Stimulated activated CD4-positive, alpha-beta T cell treated with anti-CD3 and anti-CD28 coated beads, Interleukin-1b, Interleukin-23, amount 100 ng/mL, for 48 hours (primary cell): ENCODE data around the gene CEND1.
A peak's percentile ranks its signal among the peaks of the same experiment; 100 is the strongest.

Experiments
- DNase-seq: peaks from one replicate; pipeline ENCODE4 v3.0.0-alpha.2; 2020

Gene CEND1

DNA sequence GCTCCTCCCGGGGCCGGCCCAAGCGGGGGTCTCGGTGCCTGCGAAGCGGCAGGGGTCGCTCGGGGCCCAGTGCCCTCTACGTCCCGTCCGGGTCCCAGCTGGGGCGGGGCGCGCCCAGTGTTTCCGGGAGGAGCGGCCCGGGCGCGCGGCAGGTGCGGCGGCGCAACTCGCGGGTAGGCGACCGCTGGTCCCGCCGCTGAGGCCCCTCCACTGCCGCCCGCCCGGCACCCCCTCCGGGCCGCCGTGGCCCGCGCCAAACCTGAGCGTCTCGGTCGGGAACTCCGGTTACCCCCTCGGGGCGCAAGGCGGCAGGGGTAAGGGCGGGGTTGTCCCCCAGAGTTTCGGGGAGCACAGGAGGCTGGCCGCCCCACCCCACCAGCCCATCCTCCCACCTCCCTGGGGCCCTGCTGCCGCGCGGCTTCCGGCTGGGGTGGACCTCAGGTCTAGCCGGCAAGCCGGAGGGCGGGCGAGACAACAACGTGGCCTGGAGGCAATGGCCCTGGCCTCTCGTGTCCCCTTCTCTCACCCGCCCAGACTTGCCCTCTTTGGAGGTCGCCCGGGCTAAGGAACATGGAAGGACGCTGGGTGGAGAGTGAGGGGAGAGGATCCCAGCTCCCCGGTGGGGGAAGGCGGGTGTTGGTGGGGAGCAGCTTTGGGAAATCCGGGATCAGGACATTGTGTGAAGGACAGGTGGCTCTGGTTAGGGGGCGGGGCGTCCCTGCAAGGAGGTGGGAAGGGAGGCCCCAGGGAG lies 37.4 kb upstream of the CEND1 start:
- DNase-seq = no peak

DNA sequence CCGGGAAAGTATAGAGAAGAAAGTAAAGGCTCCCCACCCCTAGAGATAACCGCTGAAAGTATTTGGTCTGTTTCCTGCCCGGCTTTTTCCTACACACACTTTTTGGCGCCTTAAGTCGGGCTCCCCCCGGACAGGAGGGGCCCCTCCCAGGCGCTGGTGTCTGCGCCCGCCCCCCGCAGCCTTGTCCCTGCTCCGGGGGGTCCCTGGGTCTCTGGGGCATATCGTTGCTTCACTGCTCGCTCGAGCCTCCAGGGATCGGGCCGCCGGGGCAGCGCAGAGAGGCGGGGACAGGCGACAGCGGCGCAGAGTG lies 36.9 kb upstream of the CEND1 start:
- no peak for DNase-seq

DNA sequence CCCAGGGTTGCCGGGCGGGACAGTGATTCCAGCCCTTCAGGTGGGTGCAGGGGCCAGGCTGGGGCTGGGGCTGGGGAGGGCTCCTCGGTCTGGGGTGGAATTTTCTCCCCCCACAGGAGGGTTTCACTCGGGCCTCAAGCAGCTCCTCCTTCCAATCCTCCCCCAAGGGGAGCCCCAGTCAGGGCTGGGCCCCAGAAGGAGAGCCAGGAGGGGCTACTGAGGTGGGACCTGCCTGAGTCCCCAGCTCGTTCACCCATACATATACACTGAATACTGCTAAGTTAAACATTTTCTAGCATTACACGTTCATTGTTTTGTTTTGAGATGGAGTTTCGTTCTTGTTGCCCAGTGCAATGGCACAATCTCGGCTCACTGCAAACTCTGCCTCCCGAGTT lies 36.3 kb upstream of the CEND1 start:
- DNase-seq = no peak

DNA sequence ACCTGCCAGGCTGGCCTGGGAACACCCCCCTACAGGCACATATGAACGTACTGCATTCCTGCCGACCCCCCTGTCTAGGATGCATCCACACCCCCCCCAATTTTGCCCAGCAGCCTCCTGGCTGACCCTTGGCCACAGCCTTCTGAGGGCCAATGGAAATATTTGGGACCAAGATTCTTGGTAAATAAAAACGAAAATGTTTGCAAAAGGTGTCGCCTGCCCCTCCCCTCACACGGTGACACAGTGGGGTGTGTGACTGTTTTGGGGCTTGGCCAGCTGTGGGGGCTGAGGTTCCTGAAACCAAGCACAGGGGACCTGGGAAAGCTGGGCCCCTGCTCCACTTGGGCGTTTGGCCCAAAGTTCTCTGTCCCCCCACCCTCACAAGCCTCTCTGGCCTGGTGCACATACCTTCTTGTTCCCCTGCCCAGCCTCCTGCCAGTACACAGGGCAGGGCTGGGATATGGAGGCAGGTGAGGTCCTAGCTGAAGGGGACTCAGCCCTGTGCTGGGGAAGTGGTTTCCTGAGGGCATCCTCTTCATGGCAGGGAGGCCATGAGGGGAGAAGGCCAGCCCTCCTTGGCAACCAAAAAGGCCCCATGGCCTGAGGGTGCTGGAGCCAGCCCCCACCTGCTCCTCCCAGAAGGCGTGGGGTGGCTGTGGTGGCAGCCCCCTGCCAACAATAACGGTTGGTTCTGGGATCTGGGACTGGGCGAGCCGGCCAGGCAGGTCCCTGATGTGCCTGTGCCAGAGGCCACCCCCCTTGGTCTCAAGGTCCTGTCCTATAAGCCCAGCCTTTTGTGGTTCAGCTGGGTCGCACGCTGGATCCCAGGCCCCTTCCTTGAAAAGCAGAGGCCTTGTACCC lies 35.7 kb upstream of the CEND1 start:
- no peak for DNase-seq

DNA sequence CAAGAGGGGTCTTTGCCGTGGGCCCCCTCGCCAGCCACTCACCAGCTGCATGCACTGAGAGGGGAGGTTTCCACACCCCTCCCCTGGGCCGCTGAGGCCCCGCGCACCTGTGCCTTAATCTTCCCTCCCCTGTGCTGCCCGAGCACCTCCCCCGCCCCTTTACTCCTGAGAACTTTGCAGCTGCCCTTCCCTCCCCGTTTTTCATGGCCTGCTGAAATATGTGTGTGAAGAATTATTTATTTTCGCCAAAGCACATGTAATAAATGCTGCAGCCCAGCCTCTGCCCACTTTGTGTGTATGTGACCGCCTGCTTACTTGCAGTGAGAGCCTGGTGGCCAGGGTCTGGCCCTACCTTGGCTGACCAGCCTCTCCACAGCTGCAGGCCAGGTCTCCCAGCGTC lies 35.1 kb upstream of the CEND1 start:
- no peak for DNase-seq

DNA sequence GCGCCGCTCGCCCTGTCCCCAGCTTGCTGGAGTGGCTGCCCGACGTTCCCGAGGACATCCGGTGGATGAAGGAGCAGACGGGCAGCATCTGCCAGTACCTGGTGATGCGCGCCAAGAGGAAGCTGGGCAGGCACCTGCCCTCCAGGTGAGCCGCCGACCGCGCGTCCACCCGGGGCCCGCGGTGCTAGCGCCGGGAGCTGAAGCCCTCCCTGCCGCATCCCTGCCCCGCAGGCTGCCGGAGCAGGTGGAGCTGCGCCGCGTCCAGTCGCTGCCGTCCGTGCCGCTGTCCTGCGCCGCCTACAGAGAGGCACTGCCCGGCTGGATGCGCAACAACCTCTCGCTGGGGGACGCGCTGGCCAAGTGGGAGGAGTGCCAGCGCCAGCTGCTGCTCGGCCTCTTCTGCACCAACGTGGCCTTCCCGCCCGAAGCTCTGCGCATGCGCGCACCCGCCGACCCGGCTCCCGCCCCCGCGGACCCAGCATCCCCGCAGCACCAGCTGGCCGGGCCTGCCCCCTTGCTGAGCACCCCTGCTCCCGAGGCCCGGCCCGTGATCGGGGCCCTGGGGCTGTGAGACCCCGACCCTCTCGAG lies 34.5 kb upstream of the CEND1 start:
- DNase-seq = no peak

DNA sequence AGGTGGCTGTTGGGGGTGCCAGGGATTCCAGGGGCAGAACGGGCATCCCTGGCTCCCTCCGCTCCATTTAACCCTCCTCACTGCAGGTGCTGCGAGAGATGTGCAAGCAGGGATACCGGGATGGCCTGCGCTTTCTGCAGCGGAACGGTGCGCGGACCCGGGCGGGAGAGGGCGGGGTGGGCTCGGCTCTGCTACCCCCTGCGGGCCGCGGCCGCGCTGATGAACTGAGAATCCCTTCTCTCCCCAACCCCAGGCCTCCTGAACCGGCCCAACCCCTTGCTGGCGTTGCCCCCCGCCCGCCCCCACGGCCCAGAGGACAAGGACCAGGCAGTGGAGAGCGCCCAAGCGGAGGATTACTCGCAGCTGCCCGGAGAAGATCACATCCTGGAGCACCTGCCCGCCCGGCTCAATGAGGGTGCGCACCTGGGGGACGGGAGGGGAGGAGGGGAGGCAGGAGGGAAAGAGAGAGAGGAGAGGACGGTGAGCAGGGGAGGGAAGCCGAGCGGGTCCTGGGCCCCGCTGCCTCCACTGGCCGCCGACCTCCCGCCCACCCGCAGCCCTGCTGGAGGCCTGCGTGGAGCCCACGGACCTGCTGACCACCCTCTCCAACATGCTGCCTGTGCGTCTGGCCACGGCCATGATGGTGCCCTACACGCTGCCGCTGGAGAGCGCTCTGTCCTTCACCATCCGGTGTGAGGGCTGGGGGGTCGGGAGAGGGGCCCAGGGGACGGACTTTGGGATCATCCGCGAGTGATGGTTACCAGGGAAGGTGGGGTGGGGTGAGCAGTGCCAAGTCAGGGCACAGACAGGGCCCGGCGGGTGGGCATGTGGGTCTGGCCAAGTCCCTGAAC lies 33.8 kb upstream of the CEND1 start:
- DNase-seq = no peak

DNA sequence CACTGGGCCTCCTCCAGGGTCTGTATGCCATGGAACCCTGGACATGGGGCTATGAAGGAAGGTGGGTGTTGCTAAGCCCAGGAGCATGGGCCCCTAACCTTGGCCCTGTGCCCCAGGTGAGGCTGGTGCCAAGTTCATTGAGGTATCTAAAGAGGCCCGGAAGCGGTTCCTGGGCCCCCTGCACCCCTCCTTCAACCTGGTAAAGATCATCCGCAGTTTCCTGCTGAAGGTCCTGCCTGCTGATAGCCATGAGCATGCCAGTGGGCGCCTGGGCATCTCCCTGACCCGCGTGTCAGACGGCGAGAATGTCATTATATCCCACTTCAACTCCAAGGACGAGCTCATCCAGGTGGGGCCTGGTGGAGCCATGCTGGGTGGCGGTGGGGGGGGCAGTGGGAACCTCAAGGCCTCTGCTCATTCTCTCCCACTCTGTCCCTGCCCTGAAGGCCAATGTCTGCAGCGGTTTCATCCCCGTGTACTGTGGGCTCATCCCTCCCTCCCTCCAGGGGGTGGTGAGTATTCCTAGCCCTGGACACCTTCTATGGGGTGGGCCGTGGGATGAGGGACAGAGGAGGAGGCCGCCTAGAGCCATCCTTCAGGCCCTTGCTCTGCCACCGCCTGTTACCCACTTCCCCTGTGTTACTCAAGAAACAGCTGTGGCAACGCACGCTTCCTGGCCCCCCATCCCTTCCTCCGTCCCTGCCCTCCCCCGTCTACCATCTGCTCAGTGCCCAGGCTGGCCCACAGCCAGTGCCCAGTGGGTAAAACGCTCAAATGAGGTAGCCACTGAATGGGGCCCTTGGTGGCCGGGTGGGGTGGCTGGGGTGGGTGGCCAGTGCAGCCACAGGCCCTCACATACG lies 31.9 kb upstream of the CEND1 start:
- DNase-seq = no peak

DNA sequence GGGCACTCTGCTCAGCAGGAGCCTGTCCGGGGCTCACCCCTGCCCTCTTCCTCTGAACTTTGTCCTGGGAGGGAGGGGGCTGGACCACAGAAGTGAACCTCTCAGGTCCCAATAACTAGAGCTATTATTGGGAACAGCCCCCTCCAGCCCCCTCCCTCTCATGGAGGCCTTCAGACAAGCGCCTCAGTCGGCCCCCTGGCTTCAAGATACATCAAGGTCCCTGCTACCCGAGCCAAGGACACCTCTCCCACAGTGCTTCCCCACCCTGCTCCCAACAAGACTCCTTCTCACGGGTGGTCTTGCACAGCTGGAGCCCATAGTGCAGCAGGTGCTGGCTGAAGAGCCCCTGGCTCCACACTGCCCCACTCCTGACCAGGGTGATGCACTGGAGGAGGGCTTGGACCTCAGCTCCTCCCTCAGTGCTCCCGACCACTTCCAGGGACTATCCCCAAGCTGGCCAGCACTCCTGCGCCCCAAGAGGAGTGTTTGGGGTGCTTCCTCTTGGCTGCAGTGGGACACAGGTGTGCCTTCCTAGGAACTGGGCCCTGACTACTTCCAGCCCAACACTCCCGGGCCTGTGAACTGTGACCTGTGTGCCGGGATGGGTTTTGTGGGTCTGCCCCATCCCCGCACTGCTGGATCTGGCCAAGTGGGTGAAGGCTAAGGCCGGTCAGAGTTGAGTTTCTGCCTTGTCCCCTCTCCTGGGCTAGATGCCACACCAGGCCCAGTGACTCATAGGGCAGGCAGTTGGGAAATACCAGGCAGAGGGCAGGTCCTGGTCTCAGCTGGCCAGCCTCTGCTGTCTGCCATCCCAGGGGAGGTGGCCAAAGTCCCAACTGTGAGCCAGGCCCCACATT lies 31.0 kb upstream of the CEND1 start:
- no peak for DNase-seq

DNA sequence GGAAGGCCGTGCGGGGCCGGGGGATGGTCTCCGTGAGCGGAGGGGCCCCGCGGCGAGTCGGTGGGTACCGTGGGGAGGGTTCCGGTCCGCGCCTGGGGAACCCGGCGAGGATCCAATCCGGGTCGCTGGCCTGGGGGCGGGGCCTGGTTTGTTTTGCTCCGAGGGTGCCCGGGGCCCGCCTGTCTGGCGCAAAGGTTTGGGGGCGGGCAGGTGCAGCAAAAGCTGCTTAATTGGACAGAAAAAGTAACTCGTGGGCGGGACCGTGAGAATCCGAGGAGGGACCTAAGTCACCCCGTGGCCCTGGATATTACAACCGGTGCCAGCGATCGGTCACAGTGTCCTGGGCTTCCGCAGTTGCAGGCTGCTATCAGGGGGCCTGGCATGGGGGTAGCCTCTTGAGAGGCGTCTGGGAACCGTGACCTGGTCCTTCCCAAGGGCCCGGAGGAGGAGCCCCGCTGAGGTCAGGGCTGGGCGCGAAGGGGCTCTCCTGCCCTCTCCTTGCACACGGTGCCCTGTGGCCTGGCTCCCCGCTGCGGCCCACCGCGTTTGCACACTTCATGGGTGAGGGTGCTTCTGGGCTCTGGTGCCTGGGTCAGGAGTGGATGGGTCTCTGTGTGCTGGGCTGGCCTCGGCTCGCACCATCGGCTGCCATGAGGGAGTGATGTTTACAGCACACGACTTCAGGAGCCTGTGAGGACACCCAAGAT lies 30.2 kb upstream of the CEND1 start:
- peak; percentile 93 for DNase-seq

DNA sequence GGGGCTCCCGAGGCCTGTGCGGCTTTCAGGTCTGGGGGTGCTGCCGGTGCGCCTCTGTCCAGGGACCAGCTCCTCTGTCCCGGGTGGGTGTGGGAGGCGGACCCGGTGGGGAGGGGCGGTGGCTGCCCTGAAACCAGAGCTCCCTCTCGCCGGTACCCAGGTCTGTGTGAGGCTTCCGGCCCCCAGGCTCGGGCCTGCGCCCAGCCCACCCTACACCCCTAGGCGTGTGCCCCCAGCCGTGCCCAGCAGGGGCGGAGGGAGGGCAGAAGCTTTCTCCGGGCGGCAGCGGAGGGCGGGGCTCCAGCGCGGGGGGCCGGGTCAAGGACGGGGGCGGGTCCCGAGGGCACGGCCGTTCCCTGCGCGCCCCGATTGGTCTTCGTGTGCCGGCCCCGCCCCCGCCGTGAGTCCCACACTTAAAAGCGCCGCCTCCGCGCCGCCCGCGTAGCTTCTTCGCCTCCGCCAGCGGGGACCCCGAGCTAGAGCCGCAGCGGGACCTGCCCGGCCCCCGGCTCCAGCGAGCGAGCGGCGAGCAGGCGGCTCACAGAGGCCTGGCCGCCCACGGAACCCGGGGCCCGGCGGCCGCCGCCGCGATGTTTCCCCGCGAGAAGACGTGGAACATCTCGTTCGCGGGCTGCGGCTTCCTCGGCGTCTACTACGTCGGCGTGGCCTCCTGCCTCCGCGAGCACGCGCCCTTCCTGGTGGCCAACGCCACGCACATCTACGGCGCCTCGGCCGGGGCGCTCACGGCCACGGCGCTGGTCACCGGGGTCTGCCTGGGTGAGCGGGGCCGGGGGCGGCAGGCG lies 29.4 kb upstream of the CEND1 start:
- peak; percentile 88 for DNase-seq

DNA sequence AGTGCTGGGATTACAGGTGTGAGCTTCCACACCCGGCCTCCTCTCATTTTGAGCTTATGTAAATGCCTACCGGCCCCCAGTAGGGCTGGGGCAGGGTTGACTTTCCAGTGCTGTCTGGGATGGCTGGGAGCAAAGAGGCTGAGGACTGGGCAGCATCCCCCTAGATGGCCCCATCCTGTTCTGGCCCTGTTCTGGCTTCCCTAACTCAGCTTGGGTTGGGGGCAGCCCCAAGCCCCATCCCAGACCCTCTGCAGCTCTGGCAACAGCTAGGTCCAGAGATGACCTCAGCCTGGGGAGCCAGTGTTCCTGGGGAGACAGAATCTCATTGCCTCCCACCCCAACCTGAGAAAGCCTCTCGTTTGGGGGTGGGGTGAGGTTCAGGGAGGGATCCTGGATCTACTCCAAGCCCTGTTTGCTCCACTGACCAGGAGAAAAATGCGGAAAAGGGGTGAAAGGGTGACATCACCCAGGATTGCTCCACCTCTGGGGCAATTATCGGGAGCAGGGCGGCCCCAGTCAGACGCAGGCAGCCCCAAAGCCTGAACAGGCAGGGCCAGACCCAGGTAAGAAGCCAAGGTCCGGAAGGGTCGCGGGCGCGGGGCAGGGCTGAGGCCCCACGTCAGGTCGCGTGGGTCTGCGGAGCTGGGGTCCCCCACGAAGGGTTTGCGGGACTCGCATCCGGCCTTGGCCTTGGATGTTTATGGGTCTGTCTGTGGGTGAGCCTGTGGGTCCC lies 28.7 kb upstream of the CEND1 start, which contains the start of gene PNPLA2:
Gene PNPLA2, plus strand, starts transcription at position 519 of the 733 bp plus-strand sequence. CDS start 805 bp downstream, outside the sequence.
- no peak for DNase-seq

DNA sequence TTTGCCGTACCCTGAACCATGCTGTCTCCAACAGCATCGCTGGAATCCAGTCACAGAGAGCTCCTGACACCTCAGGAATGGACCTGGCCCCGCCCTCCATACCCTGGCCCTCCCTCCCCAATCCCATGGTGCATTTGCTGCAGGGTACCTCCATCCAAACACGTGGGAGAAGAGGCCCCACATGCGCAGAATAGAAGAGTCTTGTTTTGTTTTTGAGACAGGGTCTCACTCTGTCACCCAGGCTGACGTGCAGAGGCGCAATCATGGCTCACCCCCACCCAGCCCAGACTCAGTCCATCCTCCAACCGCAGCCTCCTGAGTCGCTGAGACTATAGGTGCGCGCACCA lies 26.5 kb upstream of the CEND1 start:
- no peak for DNase-seq

DNA sequence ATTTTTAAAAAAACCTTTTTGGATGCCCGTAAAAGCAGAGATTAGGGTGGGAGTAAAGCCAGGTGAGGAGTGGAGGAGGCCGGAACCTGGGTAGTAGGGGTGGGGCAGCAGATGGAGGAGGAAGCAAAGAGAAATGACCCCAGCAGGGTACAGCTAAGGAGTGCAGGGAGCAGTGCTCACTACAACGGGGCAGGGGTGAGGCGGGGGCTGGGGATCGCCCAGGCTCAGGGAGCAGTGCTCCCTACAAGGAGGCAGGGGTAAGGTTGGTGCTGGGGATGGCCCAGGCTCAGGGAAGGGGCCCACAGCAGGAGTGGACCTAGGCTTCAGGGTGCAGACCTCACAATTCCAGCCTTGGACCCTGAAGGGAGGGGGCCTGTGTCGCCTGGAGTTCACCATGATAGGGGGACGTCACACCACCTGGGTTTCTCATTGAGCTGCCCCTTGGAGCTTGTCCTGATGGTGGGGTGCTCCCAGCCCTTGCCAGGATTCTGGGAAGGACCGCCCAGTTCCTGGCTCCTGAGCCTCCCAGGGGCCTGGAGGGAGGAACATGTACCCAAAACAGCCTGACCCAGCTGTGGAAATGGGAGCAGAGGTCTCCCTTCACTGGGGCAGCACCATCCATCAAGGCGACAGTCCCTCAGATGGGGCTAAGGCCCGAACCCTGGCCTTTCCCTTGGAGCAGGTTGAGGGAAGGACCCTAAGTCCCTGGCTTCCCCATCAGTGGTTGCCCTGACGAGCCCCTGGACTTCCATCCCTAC lies 26.0 kb upstream of the CEND1 start:
- DNase-seq = no peak

DNA sequence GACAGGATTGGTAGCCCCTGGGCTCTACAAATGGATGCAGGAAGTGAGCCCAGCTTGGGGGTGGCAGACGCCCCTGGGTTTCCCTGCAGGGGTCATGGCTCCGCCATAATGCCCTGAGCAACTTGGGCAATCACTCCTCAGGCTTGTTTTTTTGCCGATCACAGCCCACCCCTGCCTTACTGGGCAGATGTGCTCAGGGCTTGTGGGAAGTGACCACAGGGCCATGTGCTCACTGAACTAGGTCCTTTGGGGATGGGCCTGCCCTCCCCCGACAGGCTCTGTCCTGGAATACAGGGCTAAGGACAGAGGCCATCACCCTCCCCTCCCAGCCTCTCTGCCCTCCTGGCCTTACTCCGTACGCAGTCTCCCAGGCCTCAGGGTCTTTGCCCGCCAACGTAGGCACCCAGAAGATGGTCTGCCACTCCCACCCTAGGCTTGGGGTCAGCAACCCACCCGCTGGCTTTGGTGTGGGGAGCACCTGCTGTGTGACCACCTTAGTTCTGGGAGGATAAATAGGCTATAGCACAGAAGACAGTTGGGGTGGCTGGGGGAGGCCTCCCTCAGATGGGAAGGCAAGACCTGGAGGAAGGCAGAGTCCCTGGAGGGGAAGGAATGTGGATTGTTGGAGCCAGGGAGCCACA lies 23.7 kb upstream of the CEND1 start:
- DNase-seq = no peak

DNA sequence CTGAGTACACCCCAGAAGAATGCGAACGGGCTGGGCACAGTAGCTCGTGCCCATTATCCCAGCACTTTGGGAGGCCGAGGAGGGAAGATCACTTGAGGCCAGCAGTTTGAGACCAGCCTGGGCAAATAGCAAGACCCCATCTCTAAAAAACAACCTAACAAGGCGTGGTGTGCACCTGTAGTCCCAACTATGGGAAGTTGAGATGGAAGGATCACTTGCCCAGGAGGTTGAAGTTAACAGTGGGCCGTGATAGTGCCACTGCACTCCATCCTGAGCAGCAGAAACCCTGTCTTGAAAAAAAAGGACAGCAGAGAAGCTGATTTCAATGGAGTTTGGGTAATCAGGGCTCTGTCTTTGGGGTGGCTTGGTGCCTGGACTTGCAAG lies 23.2 kb upstream of the CEND1 start:
- DNase-seq = no peak

DNA sequence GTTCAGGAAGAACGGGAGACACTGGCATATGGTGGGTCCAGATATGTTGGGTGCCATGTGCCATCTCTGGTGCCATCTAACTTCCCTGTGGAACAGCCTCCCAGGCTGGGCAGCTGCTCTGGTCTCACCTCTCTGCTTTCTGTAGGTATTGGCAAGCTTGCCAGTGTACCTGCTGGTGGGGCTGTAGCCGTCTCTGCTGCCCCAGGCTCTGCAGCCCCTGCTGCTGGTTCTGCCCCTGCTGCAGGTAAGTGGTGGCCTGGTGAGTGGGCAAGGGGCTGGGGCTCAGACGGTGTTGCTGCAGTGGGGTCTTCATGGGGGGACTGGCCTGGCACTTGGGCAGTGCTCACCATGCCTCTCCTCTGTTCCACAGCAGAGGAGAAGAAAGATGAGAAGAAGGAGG lies 22.5 kb upstream of the CEND1 start:
- DNase-seq = no peak
